NCI-H82 treated with DMSO at 0.1 percent for 48 hours (cell line): ENCODE results near the gene GPR17.

Experiments
- DNase-seq: peaks from one replicate; lab custom pipeline; 2025; ENCODE audit not compliant: unreplicated experiment; lab: John Stamatoyannopoulos, UW

GPR17 gene

GRCh38 chr2:127614246-127614645 is 31.7 kb upstream of the GPR17 start:
- no peak for DNase-seq

- DNase-seq = no peak
Measured at GRCh38 chr2:127614731-127615130, 31.2 kb upstream of the GPR17 start.

- DNase-seq = no peak
Measured at GRCh38 chr2:127615511-127616166, 30.3 kb upstream of the GPR17 start.

DNA sequence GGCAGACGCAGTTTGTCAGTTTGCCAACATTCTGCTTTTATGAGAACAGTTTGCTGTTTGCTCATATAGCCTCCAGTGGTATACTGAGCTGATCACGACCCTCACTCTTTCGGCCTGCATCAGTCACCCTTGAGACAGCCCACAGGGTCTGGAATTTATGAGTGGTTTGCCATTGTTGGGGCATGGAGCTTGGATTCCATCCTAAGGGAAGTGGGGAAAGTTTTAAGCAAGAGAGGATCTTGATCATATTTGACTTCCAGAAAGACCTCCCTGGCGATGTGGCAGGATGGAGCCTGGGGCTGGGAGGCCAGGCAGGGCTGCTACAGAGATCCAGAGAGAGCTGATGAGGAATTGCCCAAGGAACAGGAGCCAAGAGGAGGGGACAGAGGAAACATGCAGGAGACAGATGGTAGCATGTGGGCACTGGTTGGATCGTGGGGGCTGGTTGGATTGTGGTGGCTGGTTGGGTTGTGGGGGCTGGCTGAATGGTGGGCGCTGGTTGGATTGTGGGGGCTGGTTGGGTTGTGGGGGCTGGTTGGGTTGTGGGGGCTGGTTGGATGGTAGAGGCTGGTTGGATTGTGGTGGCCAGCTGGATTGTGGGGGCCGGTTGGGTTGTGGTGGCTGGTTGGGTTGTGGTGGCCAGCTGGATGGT is 27.3 kb upstream of the GPR17 start:
- no peak for DNase-seq

GRCh38 chr2:127619203-127619590 is 26.8 kb upstream of the GPR17 start:
- DNase-seq = no peak

- DNase-seq = no peak
Measured at GRCh38 chr2:127619877-127620705, 25.9 kb upstream of the GPR17 start.

GRCh38 chr2:127620866-127621265 is 25.1 kb upstream of the GPR17 start:
- DNase-seq = no peak

DNA sequence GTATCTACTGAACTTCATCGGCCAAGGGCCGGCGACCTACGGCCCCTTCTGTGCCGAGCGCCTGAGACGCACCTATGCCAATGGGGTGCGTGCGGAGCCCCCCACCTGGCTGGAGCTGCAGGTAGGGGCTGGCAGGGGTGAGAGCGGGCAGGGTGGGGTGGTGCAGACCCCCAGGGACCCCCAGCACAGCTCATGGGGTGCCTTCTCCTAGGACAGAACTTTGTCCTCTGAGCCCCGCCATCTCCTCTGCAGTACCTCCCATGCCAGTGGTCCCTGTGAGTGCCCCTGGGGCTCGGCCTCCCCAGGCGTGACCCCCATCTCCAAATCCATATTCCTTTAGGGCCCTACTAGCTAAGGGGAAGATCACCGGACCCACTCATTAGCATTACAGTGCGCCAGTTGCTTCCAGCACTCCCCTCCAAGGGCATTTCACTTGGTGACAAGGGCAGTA is 23.9 kb upstream of the GPR17 start:
- DNase-seq = no peak

DNA sequence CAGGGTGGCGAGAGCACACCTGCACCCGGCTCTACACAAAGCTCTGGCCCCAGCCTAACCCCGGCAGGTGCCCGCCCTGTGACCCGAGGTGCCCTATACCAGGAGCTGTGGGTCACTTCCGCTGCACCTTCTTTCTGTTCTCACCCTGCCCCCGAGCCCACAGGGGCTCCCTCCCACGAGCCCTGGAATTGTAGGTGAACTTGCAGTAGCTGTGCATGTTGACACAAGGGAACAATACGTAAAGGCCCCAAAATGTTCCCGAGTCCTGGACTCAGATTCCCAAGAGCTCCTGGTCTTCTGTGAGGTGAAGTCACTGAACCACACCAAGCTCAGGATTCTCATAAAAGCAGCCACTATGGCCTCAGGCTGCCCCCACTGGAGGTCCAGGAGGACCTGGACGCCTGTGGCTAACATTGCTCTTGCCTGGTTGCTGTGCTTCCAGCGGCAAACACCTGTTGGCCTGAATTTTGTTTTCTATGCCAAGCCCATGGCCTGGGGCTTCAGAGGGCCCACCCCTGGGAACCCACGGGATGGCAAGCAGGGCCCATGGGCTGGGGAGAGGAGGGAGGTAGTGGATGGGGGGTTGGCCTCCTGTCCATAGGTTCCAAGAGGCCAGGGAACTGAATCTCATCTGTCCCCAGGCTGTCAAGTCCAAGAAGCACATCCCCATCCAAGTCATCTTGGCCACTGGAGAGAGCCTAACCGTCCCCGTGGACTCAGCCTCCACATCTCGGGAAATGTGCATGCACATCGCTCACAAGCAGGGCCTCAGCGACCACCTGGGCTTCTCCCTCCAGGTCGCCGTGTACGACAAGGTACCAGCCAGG is 23.2 kb upstream of the GPR17 start:
- no peak for DNase-seq

DNA sequence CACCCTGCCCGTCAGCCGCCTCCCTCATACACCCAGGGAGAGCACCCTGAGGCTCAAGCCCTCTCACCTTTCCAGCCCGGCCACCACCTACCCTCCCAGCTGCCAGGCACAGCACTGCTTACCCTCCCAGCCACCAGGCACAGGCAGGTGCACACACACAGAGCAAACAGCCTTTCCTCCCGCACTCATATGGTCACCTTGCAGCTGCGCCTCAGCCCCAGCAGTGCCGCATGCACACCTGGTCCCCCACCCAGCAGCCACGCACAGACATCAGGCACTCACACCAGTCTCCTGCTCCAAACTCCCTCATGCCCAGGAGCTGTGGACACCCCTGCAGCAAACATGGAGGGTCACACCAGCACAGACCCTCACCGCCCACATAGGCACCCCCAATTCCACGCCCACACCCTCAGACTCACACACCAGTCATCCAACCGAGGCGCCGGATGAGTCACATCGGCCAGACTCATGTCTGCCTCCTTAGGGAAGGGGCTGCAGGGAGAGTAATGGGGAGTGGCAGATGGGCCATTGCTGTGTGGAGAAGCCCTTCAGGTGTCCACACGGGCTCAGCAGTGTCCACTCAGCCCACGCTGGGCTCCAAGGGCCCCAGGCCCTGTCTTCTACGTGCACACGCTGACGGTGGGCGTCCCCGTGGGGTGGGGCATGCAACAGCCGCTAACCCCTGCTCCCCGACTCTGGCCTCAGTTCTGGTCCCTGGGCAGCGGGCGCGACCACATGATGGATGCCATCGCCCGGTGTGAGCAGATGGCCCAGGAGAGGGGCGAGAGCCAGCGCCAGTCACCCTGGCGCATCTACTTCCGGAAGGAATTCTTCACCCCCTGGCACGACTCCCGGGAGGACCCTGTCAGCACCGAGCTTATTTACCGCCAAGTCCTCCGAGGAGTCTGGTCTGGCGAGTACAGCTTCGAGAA is 22.3 kb upstream of the GPR17 start:
- no peak for DNase-seq

DNA sequence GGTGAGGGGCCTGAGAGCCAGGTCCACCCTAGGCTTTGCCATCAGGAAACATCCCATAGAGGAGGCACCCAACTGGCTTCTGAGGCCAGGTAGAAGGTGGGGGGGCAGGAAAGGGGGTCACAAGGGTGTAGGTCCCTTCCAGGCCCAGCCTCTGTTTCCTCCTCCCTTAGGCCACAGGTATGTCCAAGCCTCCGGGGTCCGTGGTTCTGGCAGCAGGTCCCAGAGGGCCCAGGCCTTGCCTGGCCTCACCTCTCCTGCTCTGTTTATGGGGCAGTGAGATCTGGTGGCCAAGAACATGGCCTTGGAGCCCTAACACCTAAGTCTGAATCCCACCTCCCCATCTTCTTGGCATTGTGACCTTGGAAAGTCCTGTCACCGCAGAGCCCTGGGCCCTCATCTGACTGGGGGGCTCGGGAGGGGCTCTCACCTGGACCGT is 21.6 kb upstream of the GPR17 start:
- no peak for DNase-seq

GRCh38 chr2:127624756-127625571 is 21.0 kb upstream of the GPR17 start:
- no peak for DNase-seq

DNA sequence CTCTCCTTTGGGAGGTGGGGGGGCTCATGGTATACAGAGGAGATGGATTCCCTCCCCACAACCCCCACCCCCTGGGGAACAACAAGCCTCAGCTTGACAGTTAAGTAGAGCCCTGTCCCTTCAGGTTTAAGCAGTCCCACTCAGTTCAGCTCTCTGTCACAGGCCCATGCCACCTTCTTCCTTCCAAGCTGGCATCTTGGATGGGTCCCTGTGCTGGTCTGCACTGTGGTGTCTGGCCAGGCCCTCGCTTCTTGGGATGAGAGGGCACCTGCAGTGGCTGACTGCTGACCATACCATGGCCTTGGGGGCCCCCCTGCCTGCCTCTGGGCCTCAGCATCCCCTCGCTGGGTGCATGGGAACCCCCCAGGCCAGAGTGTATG is 20.4 kb upstream of the GPR17 start:
- no peak for DNase-seq

GRCh38 chr2:127626175-127626574 is 19.8 kb upstream of the GPR17 start:
- DNase-seq = no peak

DNA sequence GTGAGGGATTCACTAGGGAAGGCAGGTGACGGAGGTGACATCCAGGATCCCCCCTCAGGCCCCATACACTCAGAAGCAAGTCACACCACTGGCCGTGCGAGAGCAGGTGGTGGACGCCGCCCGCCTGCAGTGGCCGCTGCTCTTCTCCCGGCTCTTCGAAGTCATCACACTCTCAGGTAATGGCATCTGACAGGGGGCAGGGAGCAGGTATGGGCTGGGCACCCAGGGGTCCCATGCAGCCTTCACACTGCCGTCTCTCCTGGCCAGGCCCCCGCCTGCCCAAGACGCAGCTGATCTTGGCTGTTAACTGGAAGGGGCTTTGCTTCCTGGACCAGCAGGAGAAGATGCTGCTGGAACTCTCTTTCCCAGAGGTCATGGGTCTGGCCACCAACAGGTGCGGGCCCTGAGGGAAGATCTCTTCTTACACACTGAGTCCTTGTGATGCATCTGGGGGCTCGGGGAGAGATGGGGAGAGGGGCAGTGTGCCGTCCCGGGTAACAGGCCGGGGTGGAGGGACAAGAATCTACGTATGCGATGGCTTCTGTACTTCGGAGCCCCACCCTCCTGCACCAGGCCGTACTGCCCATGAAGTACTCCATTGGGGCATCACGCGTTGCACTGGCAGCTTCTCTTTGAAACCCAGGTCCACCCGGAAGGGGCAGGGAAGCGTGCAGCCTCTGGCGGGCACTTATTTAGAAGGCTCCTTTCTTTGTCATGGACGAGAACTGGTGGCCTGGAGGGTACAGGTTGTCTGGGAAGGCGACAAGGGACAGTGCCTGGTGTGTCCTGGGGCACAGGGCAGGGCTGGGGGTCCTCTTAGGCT is 18.8 kb upstream of the GPR17 start:
- no peak for DNase-seq

GRCh38 chr2:127627740-127628571 is 18.0 kb upstream of the GPR17 start:
- no peak for DNase-seq

- no peak for DNase-seq
Measured at GRCh38 chr2:127628767-127629614, 17.0 kb upstream of the GPR17 start.
